ENCODE data around the gene CBX5.

Gene CBX5

DNA sequence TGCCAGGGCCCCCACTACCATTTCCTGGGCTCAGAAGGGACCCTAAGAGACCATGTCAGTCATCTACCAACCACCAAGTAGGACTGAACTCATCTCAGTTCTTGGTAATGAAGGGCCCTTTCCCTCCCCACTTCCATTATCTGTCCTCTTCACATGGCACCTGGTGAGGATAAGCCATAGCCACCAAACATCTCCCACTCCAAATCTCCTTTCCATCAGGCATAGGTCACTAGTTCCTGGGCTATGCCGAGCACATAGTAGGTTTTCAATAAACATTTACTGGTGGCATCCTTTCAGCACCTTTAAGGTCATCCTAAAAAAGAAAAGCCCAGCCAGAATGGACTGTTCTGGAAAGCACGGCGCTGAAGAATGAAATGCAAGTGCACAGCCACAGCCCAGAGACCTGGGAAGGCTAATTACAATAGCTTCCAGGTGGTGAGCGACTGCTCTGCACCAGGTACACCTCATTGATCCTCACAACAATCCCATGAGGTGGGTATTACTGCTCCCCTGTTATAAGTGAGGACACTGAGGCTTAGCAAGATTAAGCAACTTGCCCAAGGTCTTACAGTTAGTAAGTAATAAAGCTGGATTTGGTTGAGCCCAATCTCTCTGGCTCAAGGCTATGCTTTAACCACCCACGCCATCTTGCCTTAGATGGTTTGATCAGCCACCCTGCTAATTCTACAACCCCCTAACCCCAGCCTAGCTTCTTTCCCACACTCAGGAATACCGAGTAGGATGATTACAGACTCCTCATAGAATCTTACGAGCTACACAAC is 95.7 kb downstream of the CBX5 start:
- in situ Hi-C loops (cut with HindIII; ENCODE audit: low sequenced_read_pairs), result loop anchor here (25.0 kb wide), 1 partner anchor 172 kb away; the partner anchor contains the start of genes HOXC8 and HOXC9
- DNase-seq (ENCODE audit: low read depth, low spot score), result no peak
- TF ChIP-seq, protein P1, sequence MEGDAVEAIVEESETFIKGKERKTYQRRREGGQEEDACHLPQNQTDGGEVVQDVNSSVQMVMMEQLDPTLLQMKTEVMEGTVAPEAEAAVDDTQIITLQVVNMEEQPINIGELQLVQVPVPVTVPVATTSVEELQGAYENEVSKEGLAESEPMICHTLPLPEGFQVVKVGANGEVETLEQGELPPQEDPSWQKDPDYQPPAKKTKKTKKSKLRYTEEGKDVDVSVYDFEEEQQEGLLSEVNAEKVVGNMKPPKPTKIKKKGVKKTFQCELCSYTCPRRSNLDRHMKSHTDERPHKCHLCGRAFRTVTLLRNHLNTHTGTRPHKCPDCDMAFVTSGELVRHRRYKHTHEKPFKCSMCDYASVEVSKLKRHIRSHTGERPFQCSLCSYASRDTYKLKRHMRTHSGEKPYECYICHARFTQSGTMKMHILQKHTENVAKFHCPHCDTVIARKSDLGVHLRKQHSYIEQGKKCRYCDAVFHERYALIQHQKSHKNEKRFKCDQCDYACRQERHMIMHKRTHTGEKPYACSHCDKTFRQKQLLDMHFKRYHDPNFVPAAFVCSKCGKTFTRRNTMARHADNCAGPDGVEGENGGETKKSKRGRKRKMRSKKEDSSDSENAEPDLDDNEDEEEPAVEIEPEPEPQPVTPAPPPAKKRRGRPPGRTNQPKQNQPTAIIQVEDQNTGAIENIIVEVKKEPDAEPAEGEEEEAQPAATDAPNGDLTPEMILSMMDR (IDR thresholded peaks at IDR 0.05; ENCODE audit: low read depth, low read length), result no peak
- H3K4me3 ChIP-seq (ENCODE audit: low read depth, low read length), result no peak overlapping the region

DNA sequence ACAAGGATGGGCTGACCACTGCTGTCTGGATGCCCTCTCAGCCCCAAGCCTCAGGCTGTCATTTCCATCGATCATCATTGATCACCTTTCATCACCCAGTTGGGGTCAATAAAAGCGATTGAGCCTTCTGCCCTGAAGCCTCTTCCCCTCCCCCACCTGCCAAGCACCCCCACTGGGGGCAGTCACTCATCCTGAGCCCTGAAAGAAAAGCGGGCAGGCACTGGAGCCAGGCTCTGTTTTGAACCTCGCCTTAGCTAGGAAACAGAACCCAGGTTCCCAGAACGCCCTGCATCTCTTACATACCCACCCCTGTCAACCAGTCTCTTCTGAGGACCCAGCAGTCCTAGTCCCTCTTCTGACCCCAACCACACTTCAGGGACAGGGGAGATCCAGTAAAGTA is 96.9 kb downstream of the CBX5 start:
- TF ChIP-seq, protein P1 (IDR thresholded peaks at IDR 0.05; ENCODE audit: low read depth, low read length), result no peak
- in situ Hi-C loops (cut with HindIII; ENCODE audit: low sequenced_read_pairs), result loop anchor here (25.0 kb wide), 1 partner anchor 171 kb away; the partner anchor contains the start of genes HOXC8 and HOXC9

DNA sequence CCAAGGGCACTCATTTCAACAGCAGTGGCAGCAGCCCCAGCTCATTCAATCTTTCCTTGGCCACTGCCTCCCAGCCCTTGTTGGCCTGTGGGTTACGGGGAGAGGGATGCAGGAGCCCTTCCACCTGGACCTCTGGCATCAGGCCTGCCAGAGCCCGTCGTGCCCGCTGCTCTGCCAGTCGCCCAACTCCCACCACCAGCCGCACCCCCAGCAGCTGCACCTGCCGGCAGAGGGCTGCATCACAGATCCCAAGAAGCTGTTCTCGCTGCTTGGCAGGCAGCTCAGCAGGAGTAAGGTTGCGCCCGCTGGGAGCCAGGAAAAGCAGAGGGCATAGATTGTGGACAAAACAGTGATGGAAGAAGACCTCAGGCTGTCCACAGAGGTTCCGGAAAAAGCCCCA is 97.8 kb downstream of the CBX5 start:
- in situ Hi-C loops (cut with HindIII; ENCODE audit: low sequenced_read_pairs), result loop anchor here (25.0 kb wide), 1 partner anchor 170 kb away; the partner anchor contains the start of genes HOXC8 and HOXC9
- TF ChIP-seq, protein P1 (IDR thresholded peaks at IDR 0.05; ENCODE audit: low read depth, low read length), result no peak
- no peak overlapping the region for H3K4me3 ChIP-seq (ENCODE audit: low read depth, low read length)
- DNase-seq (ENCODE audit: low read depth, low spot score), result no peak

More for the DNA sequence above, 96.9 kb downstream of the CBX5 start:
- no peak overlapping the region for H3K4me3 ChIP-seq (ENCODE audit: low read depth, low read length)
- no peak for DNase-seq (ENCODE audit: low read depth, low spot score)
